ENCODE measurements around the gene L3MBTL3. TPM values are rescaled to one million over a fixed set of nuclear protein-coding genes. Genes with fewer than 3 reads are reported as not detected.

L3MBTL3 gene
- total RNA-seq, 1 donor from 2014 or later: 22.8 TPM

GRCh38 chr6:130026859-130027258, 8.5 kb downstream of the L3MBTL3 start:
- Mint-ChIP-seq H3K9me3 (ENCODE audit: unreplicated experiment) (no peaks in the 10 kb centered on the region), H3K4me3 (ENCODE audit: unreplicated experiment) (no peak overlapping the region), H3K27me3 (ENCODE audit: unreplicated experiment) (no peaks in the 10 kb centered on the region), H3K27ac (ENCODE audit: unreplicated experiment) (no peak overlapping the region), H3K36me3 (ENCODE audit: unreplicated experiment) (no peaks in the 10 kb centered on the region), H3K4me1 (ENCODE audit: low read depth, unreplicated experiment) (no peaks in the 10 kb centered on the region)
- no peak for DNase-seq
- TF ChIP-seq CTCF (IDR thresholded peaks at IDR 0.05; ENCODE audit: partially characterized antibody, unreplicated experiment): no peak

DNA sequence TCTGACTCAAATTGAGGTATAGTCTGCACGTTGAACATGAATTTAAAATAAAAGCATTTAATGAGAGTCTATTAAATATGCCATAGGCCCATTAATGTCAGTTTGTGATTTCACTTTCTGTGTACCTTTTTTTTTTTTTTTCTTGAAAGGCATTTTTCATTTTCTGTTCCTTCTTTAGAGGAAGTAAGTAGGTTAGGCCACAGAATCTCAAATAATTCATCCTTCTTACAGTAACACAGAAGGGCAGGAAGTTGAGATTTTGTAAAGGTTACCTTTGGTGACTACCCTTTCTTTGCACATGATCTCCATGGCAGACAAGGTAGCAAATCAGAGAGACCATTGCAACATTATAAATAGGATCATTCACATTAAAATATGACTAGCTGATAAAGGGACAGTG, 9.6 kb downstream of the L3MBTL3 start:
- Mint-ChIP-seq H3K9me3 (ENCODE audit: unreplicated experiment) (no peaks in the 10 kb centered on the region), H3K36me3 (ENCODE audit: unreplicated experiment) (no peaks in the 10 kb centered on the region)

GRCh38 chr6:130029163-130029562, 10.8 kb downstream of the L3MBTL3 start:
- Mint-ChIP-seq H3K36me3 (ENCODE audit: unreplicated experiment) (no peaks in the 10 kb centered on the region), H3K4me1 (ENCODE audit: low read depth, unreplicated experiment) (no peaks in the 10 kb centered on the region), H3K27me3 (ENCODE audit: unreplicated experiment) (no peaks in the 10 kb centered on the region), H3K4me3 (ENCODE audit: unreplicated experiment) (no peak overlapping the region), H3K9me3 (ENCODE audit: unreplicated experiment) (no peaks in the 10 kb centered on the region), H3K27ac (ENCODE audit: unreplicated experiment) (no peak overlapping the region)
- no peak for DNase-seq
- TF ChIP-seq CTCF (IDR thresholded peaks at IDR 0.05; ENCODE audit: partially characterized antibody, unreplicated experiment): no peak

More for the DNA sequence above, 9.6 kb downstream of the L3MBTL3 start:
- Mint-ChIP-seq H3K27ac (ENCODE audit: unreplicated experiment) (no peak overlapping the region), H3K4me3 (ENCODE audit: unreplicated experiment) (no peak overlapping the region), H3K27me3 (ENCODE audit: unreplicated experiment) (no peaks in the 10 kb centered on the region), H3K4me1 (ENCODE audit: low read depth, unreplicated experiment) (no peaks in the 10 kb centered on the region)
- TF ChIP-seq CTCF (IDR thresholded peaks at IDR 0.05; ENCODE audit: partially characterized antibody, unreplicated experiment): no peak
- no peak for DNase-seq

DNA sequence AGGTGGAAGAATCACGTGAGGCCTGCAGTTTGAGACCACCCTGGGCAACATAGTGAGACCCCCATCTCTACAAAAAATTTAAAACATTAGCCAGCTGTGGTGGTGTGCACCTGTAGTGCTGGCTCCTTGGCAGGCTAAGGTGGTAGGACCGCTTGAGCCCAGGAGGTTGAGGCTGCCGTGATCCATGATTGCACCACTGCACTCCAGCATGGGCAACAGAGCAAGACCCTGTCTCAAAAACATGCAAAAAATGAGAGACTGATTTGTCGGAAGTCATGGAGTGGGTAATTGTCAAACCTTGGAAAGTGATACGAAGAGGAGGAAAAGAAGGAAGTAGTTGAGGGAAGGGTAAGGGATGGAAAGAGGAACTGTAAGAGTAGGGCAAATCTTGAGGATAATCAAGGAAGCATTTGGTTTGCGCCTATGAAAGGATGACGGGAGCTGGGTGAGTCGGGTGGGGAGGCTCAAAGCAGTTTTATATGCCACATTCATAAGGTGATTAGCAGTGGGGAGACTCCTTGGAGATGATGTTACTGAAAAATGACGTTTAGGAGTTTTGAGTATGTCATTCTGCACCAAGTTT, 14.5 kb downstream of the L3MBTL3 start:
- Mint-ChIP-seq H3K27me3 (ENCODE audit: unreplicated experiment) (no peaks in the 10 kb centered on the region), H3K4me1 (ENCODE audit: low read depth, unreplicated experiment) (peaks cover 5% of the 10 kb centered on the region), H3K27ac (ENCODE audit: unreplicated experiment) (no peak overlapping the region), H3K4me3 (ENCODE audit: unreplicated experiment) (no peak overlapping the region), H3K36me3 (ENCODE audit: unreplicated experiment) (no peaks in the 10 kb centered on the region), H3K9me3 (ENCODE audit: unreplicated experiment) (no peaks in the 10 kb centered on the region)
- DNase-seq: no peak
- TF ChIP-seq CTCF (IDR thresholded peaks at IDR 0.05; ENCODE audit: partially characterized antibody, unreplicated experiment): no peak

- H3K9me3 Mint-ChIP-seq (ENCODE audit: unreplicated experiment): no peaks in the 10 kb centered on the region
- TF ChIP-seq CTCF (IDR thresholded peaks at IDR 0.05; ENCODE audit: partially characterized antibody, unreplicated experiment): no peak
- H3K36me3 Mint-ChIP-seq (ENCODE audit: unreplicated experiment): no peaks in the 10 kb centered on the region
- DNase-seq: no peak
- peaks cover 5% of the 10 kb centered on the region for H3K4me1 Mint-ChIP-seq (ENCODE audit: low read depth, unreplicated experiment)
- H3K27ac Mint-ChIP-seq (ENCODE audit: unreplicated experiment): no peak overlapping the region
- H3K4me3 Mint-ChIP-seq (ENCODE audit: unreplicated experiment): no peak overlapping the region
- no peaks in the 10 kb centered on the region for H3K27me3 Mint-ChIP-seq (ENCODE audit: unreplicated experiment)
Measured at GRCh38 chr6:130033949-130034348, 15.6 kb downstream of the L3MBTL3 start.

Data from glutamatergic neuron (in vitro differentiated cells).